ENCODE results near the gene OR4D2.

DNA sequence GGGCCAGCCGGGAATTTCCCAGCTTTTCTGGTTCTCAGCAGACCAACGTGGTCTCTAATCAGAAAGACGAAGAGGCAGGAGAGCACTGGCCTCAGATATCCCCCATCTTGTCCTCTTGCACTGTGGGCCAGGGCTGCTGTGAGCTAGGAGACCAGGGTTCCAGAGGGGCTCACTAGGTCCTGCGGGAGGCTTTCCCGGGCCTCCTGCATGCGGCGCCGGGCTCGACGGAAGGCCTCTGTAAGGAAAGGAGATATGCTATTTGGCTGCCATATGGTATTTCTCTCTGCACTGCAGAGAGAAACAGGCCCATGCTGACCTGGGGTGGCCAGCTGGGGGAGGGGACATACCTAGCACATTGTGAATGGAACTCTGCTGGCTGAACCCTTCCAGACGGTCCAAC is 39.2 kb downstream of the OR4D2 start:
- no peak for TF ChIP-seq RAD21 (IDR thresholded peaks at IDR 0.05; ENCODE audit: low read depth)
- TF ChIP-seq TAF1 (IDR thresholded peaks at IDR 0.05; ENCODE audit: low read depth) = no peak
- TF ChIP-seq YY1 (IDR thresholded peaks at IDR 0.05; ENCODE audit: low read depth) = no peak
- no peak for TF ChIP-seq TEAD4 (IDR thresholded peaks at IDR 0.05)
- no peak for TF ChIP-seq EP300 (IDR thresholded peaks at IDR 0.05; ENCODE audit: borderline replicate concordance)
- TF ChIP-seq NFIC (IDR thresholded peaks at IDR 0.05) = no peak
- no peak for TF ChIP-seq EGR1 (IDR thresholded peaks at IDR 0.05)
- TF ChIP-seq, protein P1, sequence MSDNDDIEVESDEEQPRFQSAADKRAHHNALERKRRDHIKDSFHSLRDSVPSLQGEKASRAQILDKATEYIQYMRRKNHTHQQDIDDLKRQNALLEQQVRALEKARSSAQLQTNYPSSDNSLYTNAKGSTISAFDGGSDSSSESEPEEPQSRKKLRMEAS (IDR thresholded peaks at IDR 0.05) = no peak
- no peak for TF ChIP-seq ZBTB7A (IDR thresholded peaks at IDR 0.05; ENCODE audit: low read depth)
- TF ChIP-seq CREB1 (IDR thresholded peaks at IDR 0.05; ENCODE audit: low read depth) = no peak
- no peak for TF ChIP-seq REST (IDR thresholded peaks at IDR 0.05; ENCODE audit: low read depth)

Measured in Ishikawa (cell line).